T follicular helper cell (primary cell): ENCODE measurements around the gene CPM.
"Not testable (repeated sequence)": the region's sequence is repeated elsewhere in the genome, so short reads cannot be mapped to it uniquely, and the experiment has no call there.

Experiments
- DNase-seq: peaks from one replicate; pipeline ENCODE4 v3.0.0-alpha.2; 2020; ENCODE audit warnings: low read depth

The CPM gene

GRCh38 chr12:68878283-68878682, 54.7 kb downstream of the CPM start:
- no peak for DNase-seq

- no peak for DNase-seq
Measured at GRCh38 chr12:68877583-68877982, 55.4 kb downstream of the CPM start.

- DNase-seq = no peak
Measured at GRCh38 chr12:68876461-68876860, 56.5 kb downstream of the CPM start.

GRCh38 chr12:68873316-68873715, 59.7 kb downstream of the CPM start:
- DNase-seq = no peak

GRCh38 chr12:68871921-68872320, 61.0 kb downstream of the CPM start:
- no peak for DNase-seq

- no peak for DNase-seq
Measured at GRCh38 chr12:68871396-68871795, 61.6 kb downstream of the CPM start.

GRCh38 chr12:68870443-68870842, 62.5 kb downstream of the CPM start:
- DNase-seq = no peak

GRCh38 chr12:68870011-68870410, 63.0 kb downstream of the CPM start:
- no peak for DNase-seq

GRCh38 chr12:68868043-68868790, 64.8 kb downstream of the CPM start:
- no peak for DNase-seq

GRCh38 chr12:68867606-68868005, 65.4 kb downstream of the CPM start:
- no peak for DNase-seq

GRCh38 chr12:68866950-68867349, 66.0 kb downstream of the CPM start:
- DNase-seq = no peak

- DNase-seq = no peak
Measured at GRCh38 chr12:68865399-68866164, 67.4 kb downstream of the CPM start.

GRCh38 chr12:68864604-68865003, 68.4 kb downstream of the CPM start:
- no peak for DNase-seq

- DNase-seq = not testable (repeated sequence)
Measured at GRCh38 chr12:68863886-68864454, 69.0 kb downstream of the CPM start.

- DNase-seq = no peak
Measured at GRCh38 chr12:68863109-68863770, 69.7 kb downstream of the CPM start.

- DNase-seq = no peak
Measured at GRCh38 chr12:68861890-68862289, 71.1 kb downstream of the CPM start.

- DNase-seq = no peak
Measured at GRCh38 chr12:68856510-68856909, 76.5 kb downstream of the CPM start.

- no peak for DNase-seq
Measured at GRCh38 chr12:68855771-68856170, 77.2 kb downstream of the CPM start.

- DNase-seq = no peak
Measured at GRCh38 chr12:68855111-68855510, 77.9 kb downstream of the CPM start.

- no peak for DNase-seq
Measured at GRCh38 chr12:68854554-68854953, 78.4 kb downstream of the CPM start.

GRCh38 chr12:68854078-68854468, 78.9 kb downstream of the CPM start:
- DNase-seq = no peak

- no peak for DNase-seq
Measured at GRCh38 chr12:68853396-68854077, 79.4 kb downstream of the CPM start.
